ENCODE data around the gene VPS35. TPM values are rescaled to one million over a fixed set of nuclear protein-coding genes. Genes with fewer than 3 reads are reported as not detected.

VPS35 gene
- total RNA-seq, 1 experiment from 2014 or later, result 114 TPM

GRCh38 chr16:46720619-46721018, 31.6 kb upstream of the VPS35 start:
- Histone ChIP-seq H3K27ac (no peak overlapping the region), H3K9me3 (replicated peaks) (no peaks in the 10 kb centered on the region), H3K4me3 (no peak overlapping the region), H3K36me3 (no peaks in the 10 kb centered on the region), H3K4me1 (replicated peaks) (no peaks in the 10 kb centered on the region), H3K27me3 (replicated peaks) (no peaks in the 10 kb centered on the region)
- DNase-seq (ENCODE audit: low read depth in 1 of 2, low spot score in 2 of 2), result no peak

GRCh38 chr16:46719528-46719927, 30.6 kb upstream of the VPS35 start:
- no peaks in the 10 kb centered on the region for H3K36me3 ChIP-seq
- no peak overlapping the region for H3K27ac ChIP-seq
- no peak overlapping the region for H3K4me3 ChIP-seq
- no peaks in the 10 kb centered on the region for H3K4me1 ChIP-seq (replicated peaks)
- no peak for DNase-seq (ENCODE audit: low read depth in 1 of 2, low spot score in 2 of 2)
- no peaks in the 10 kb centered on the region for H3K9me3 ChIP-seq (replicated peaks)
- no peaks in the 10 kb centered on the region for H3K27me3 ChIP-seq (replicated peaks)

DNA sequence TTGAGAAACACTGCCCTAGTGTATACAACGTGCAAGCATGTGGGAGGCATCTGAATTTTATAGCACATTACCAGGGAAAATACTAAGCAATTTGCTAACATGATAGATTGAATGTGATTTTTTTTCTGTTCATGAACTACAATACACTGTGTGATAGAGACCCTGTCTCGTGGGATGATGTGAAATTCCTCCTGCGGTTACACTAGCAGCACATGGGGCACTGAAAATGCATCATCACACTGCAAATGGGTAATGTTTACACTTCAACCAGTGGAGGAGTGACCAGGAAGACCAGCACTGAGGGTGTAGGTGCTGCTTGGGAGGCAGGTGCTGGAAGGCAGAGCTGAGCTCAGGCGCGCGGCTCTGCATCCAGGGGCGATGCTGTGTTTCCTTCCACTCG, 29.2 kb upstream of the VPS35 start:
- no peaks in the 10 kb centered on the region for H3K4me1 ChIP-seq (replicated peaks)
- H3K4me3 ChIP-seq, result no peak overlapping the region
- DNase-seq (ENCODE audit: low read depth in 1 of 2, low spot score in 2 of 2), result no peak
- no peaks in the 10 kb centered on the region for H3K27me3 ChIP-seq (replicated peaks)
- no peaks in the 10 kb centered on the region for H3K9me3 ChIP-seq (replicated peaks)
- no peaks in the 10 kb centered on the region for H3K36me3 ChIP-seq
- no peak overlapping the region for H3K27ac ChIP-seq

GRCh38 chr16:46717692-46718091, 28.7 kb upstream of the VPS35 start:
- no peaks in the 10 kb centered on the region for H3K4me1 ChIP-seq (replicated peaks)
- no peak overlapping the region for H3K4me3 ChIP-seq
- no peak overlapping the region for H3K27ac ChIP-seq
- DNase-seq (ENCODE audit: low read depth in 1 of 2, low spot score in 2 of 2), result no peak
- no peaks in the 10 kb centered on the region for H3K36me3 ChIP-seq
- no peaks in the 10 kb centered on the region for H3K9me3 ChIP-seq (replicated peaks)
- no peaks in the 10 kb centered on the region for H3K27me3 ChIP-seq (replicated peaks)

GRCh38 chr16:46715769-46716305, 26.9 kb upstream of the VPS35 start:
- no peaks in the 10 kb centered on the region for H3K9me3 ChIP-seq (replicated peaks)
- DNase-seq (ENCODE audit: low read depth in 1 of 2, low spot score in 2 of 2), result no peak
- H3K27ac ChIP-seq, result no peak overlapping the region
- H3K27me3 ChIP-seq (replicated peaks), result no peaks in the 10 kb centered on the region
- H3K4me3 ChIP-seq, result no peak overlapping the region
- H3K4me1 ChIP-seq (replicated peaks), result no peaks in the 10 kb centered on the region
- no peaks in the 10 kb centered on the region for H3K36me3 ChIP-seq

DNA sequence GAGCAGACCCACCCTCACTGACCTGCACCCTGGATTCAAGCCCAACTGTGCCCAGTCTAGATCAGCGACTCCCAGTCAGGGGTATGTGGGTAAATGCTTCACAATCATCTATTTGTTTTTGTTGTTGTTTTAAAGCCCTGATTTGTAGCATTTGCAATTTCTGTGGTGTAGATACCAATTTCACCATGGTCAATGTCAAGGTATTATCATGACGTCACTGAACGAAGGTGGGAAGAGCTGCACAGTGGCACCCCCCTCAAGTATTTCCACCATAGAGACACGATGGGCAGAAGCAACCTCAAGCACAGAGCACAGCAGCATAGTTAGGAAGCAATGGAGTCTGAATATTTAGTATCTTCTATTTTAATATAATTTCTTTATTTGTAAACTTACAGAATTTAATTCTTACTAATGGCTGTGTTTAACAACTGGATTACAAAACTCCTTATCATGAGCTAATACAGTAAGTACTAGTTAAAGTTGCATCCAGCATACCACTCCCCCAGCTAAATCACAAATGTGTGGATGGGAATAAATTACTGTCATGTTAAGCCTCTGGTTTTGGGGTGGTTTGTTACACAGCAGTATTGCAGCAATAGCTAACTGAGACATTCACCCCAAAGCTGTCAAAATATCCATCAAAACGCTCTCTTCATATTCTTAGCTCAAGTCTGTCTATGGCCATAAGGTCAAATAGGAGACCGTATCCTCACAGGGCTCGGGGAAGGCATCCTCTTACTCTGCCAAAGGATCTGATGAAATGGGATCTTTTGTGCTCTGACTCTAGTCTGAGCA, 26.0 kb upstream of the VPS35 start:
- no peaks in the 10 kb centered on the region for H3K27me3 ChIP-seq (replicated peaks)
- H3K4me1 ChIP-seq (replicated peaks), result no peaks in the 10 kb centered on the region
- no peaks in the 10 kb centered on the region for H3K36me3 ChIP-seq
- no peaks in the 10 kb centered on the region for H3K9me3 ChIP-seq (replicated peaks)
- no peak for DNase-seq (ENCODE audit: low read depth in 1 of 2, low spot score in 2 of 2)
- H3K4me3 ChIP-seq, result no peak overlapping the region
- H3K27ac ChIP-seq, result no peak overlapping the region

- Histone ChIP-seq H3K9me3 (replicated peaks) (no peaks in the 10 kb centered on the region), H3K4me3 (no peak overlapping the region), H3K4me1 (replicated peaks) (no peaks in the 10 kb centered on the region), H3K36me3 (no peaks in the 10 kb centered on the region), H3K27ac (no peak overlapping the region), H3K27me3 (replicated peaks) (no peaks in the 10 kb centered on the region)
- DNase-seq (ENCODE audit: low read depth in 1 of 2, low spot score in 2 of 2), result no peak
These were observed 24.7 kb upstream of the VPS35 start for GRCh38 chr16:46713634-46714033.

DNA sequence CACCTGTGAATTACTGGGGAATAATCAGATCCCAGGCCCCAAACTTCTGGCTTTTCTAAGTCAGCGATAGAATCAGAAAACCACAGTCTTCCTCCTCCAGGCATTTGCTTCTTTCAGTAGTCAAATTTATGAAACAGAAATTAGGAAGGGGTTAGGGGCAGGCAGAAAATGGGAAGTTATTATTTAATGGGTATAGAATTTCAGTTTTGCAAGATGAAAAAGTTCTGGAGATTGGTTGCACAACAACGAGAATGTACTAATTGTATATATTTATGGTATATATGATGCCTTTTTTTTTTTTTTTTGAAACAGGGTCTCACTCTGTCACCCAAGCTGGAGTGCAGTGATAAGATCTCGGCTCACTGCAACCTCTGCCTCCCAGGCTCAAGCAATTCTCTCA, 23.9 kb upstream of the VPS35 start:
- Histone ChIP-seq H3K27me3 (replicated peaks) (no peaks in the 10 kb centered on the region), H3K4me1 (replicated peaks) (no peaks in the 10 kb centered on the region), H3K27ac (no peak overlapping the region), H3K36me3 (no peaks in the 10 kb centered on the region), H3K9me3 (replicated peaks) (no peaks in the 10 kb centered on the region), H3K4me3 (no peak overlapping the region)
- no peak for DNase-seq (ENCODE audit: low read depth in 1 of 2, low spot score in 2 of 2)

DNA sequence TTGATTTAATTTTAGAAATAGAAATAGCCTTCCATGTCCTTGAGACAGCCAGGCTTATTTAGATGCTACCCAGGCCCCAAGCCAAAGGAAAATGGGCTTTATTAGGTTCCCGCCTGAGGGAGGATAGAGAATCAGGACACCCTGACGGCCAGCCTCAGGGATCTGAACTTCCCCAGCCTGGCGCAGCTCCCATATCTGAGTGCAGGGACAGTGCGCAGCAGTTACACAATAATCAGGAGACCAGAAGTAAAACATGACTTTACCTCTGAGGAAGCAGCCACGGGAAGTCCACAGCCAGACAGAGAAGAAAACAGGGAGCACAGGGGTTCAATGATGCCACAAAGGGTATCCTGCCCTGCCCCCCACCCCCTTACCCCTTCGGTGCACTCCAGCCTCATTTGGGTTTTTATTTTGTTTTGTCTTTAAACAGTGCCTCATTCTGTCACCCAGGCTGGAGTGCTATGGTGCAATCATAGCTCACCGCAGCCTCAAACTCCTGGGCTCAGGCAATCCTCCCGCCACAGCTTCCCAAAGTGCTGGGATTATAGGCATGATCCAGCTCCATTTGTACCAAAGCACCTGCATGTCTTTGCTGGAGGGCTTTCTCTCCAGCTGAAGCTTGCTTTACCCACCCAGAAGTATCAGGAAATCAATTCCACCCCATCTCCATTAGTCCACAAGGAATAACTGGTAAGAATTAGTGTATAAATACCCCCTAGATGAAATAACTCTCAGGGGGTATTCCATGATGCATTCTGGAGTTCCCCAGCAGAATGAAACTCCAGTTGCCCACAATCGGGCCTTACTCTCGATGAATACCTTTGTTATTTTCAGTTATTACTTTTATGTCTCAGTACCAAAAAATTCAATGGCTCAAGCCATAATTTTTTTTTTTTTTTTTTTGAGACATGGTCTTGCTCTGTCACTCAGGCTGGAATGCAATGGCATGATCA, 22.4 kb upstream of the VPS35 start:
- Histone ChIP-seq H3K4me1 (replicated peaks) (no peaks in the 10 kb centered on the region), H3K9me3 (replicated peaks) (no peaks in the 10 kb centered on the region), H3K27ac (no peak overlapping the region), H3K4me3 (no peak overlapping the region), H3K27me3 (replicated peaks) (no peaks in the 10 kb centered on the region), H3K36me3 (no peaks in the 10 kb centered on the region)
- no peak for DNase-seq (ENCODE audit: low read depth in 1 of 2, low spot score in 2 of 2)

- H3K9me3 ChIP-seq (replicated peaks), result no peaks in the 10 kb centered on the region
- no peak for DNase-seq (ENCODE audit: low read depth in 1 of 2, low spot score in 2 of 2)
- H3K27ac ChIP-seq, result no peak overlapping the region
- H3K4me1 ChIP-seq (replicated peaks), result no peaks in the 10 kb centered on the region
- H3K27me3 ChIP-seq (replicated peaks), result no peaks in the 10 kb centered on the region
- H3K4me3 ChIP-seq, result no peak overlapping the region
- no peaks in the 10 kb centered on the region for H3K36me3 ChIP-seq
These were observed 20.6 kb upstream of the VPS35 start for GRCh38 chr16:46709469-46710005.

DNA sequence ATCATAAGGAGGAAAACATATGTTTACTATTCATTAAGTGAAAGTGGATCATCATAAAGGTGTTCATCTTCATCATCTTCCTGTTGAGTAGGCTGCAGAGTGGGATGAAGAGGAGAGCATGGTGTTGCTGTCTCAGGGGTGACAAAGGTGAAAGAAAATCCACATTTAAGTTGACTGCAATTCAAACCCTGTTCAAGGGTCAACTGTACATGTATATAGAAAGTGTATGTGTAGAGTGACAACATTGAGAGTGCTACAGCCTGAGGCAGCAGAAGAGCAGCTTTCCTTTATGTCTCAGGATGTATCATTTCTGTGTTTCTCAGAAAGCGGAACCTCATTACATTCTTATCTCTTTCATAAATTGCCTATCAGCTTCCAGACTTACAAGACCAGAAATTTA, 17.7 kb upstream of the VPS35 start:
- no peaks in the 10 kb centered on the region for H3K36me3 ChIP-seq
- no peak overlapping the region for H3K4me3 ChIP-seq
- no peak for DNase-seq (ENCODE audit: low read depth in 1 of 2, low spot score in 2 of 2)
- H3K27ac ChIP-seq, result no peak overlapping the region
- no peaks in the 10 kb centered on the region for H3K4me1 ChIP-seq (replicated peaks)
- H3K27me3 ChIP-seq (replicated peaks), result no peaks in the 10 kb centered on the region
- no peaks in the 10 kb centered on the region for H3K9me3 ChIP-seq (replicated peaks)

GRCh38 chr16:46702030-46702429, 13.1 kb upstream of the VPS35 start:
- DNase-seq (ENCODE audit: low read depth in 1 of 2, low spot score in 2 of 2), result no peak
- Histone ChIP-seq H3K4me1 (replicated peaks) (no peaks in the 10 kb centered on the region), H3K9me3 (replicated peaks) (no peaks in the 10 kb centered on the region), H3K27ac (no peak overlapping the region), H3K27me3 (replicated peaks) (no peaks in the 10 kb centered on the region), H3K4me3 (no peak overlapping the region), H3K36me3 (peaks cover 33% of the 10 kb centered on the region)

DNA sequence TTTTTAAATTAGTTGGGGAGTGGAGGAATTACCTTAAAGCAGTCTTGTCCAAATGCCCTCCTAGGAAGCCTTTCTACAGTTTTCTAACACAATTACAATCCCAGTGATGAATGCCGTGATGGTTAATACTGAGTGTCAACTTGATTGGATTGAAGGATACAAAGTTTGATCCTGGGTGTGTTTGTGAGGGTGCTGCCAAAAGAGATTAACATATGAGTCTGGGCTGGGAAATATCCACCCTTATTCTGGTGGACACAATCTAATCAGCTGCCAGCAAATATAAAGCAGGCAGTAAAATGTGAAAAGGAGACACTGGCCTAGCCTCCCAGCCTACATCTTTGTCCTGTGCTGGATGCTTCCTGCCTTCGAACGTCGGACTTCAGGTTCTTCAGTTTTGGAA, 12.6 kb upstream of the VPS35 start:
- no peak overlapping the region for H3K4me3 ChIP-seq
- no peak overlapping the region for H3K27ac ChIP-seq
- H3K27me3 ChIP-seq (replicated peaks), result no peaks in the 10 kb centered on the region
- H3K4me1 ChIP-seq (replicated peaks), result no peaks in the 10 kb centered on the region
- H3K9me3 ChIP-seq (replicated peaks), result no peaks in the 10 kb centered on the region
- DNase-seq (ENCODE audit: low read depth in 1 of 2, low spot score in 2 of 2), result no peak
- peaks cover 37% of the 10 kb centered on the region for H3K36me3 ChIP-seq

DNA sequence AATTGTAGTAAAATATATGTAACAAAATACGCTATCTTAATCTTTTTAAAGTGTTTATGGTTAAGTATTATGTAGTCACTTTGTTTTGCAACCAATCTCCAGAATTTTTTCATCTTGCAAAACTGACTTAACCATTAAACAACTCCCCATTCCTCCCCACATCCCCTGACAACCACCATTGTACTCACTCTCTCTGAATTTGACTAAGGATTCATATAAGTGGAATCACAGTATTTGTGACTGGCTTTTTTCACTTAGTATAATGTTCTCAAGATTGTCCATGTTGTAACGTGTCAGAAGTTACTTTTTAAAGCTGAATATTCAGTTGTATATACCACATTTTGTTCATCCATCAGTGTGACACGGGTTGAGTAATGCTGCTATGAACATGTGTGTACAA, 11.1 kb upstream of the VPS35 start:
- no peaks in the 10 kb centered on the region for H3K4me1 ChIP-seq (replicated peaks)
- H3K27ac ChIP-seq, result no peak overlapping the region
- no peaks in the 10 kb centered on the region for H3K9me3 ChIP-seq (replicated peaks)
- H3K4me3 ChIP-seq, result no peak overlapping the region
- peaks cover 53% of the 10 kb centered on the region for H3K36me3 ChIP-seq
- DNase-seq (ENCODE audit: low read depth in 1 of 2, low spot score in 2 of 2), result no peak
- no peaks in the 10 kb centered on the region for H3K27me3 ChIP-seq (replicated peaks)

All from SJSA1 (cell line).